H1 (cell line): Measurements from ENCODE around the gene ALK. TPM values are rescaled to one million over a fixed set of nuclear protein-coding genes. Genes with fewer than 3 reads are reported as not detected.

Source experiments
- CTCF ChIA-PET: fragments of 300-600 bp; sonication (Branson Sonifier 250); formaldehyde crosslinking; loops from one replicate; lab custom pipeline; 2021; ENCODE audit not compliant: partially characterized antibody; lab: Charles Lee
- POLR2A ChIA-PET: fragments of 300-600 bp; sonication (Branson Sonifier 250); formaldehyde crosslinking; loops from one replicate; lab custom pipeline; 2021; ENCODE audit warnings: inconsistent platforms; ENCODE audit not compliant: partially characterized antibody; lab: Charles Lee
- DNase-seq, 2 experiments: peaks; one replicate each; pipeline versions ENCODE4 v3.0.0 to v3.0.0-alpha.2; 2010 to 2022; ENCODE audit warnings: low spot score in 2 of 2, low read depth in 1 of 2, mixed read lengths in 1 of 2
- FAIRE-seq: peaks from 2 replicates; lab custom pipeline; 2011; peaks lifted over from hg19 to GRCh38; lab: Jason Lieb, UNC
- H2AFZ ChIP-seq: 2 replicates; pipeline ENCODE4 v1.8.1; 2012; ENCODE audit warnings: low read length, inconsistent platforms
- H2AK5ac ChIP-seq: 2 replicates; pipeline ENCODE4 v1.6.1; 2013; ENCODE audit warnings: low read depth, low read length
- H2BK120ac ChIP-seq: replicated peaks from 2 replicates; pipeline ENCODE3; 2013; ENCODE audit warnings: low read depth, low read length, inconsistent platforms
- H2BK12ac ChIP-seq: 2 replicates; pipeline ENCODE4 v1.6.1; 2013; ENCODE audit warnings: low read depth, low read length
- H2BK15ac ChIP-seq: 2 replicates; pipeline ENCODE4 v1.6.1; 2013; ENCODE audit warnings: low read length
- H2BK20ac ChIP-seq: 2 replicates; pipeline ENCODE4 v1.6.1; 2013; ENCODE audit warnings: low read length
- H2BK5ac ChIP-seq: 2 replicates; pipeline ENCODE4 v1.6.1; 2013; ENCODE audit warnings: low read depth, low read length
- H3K14ac ChIP-seq: 2 replicates; pipeline ENCODE4 v1.6.1; 2013; ENCODE audit warnings: inconsistent platforms; ENCODE audit not compliant: insufficient read length
- H3K18ac ChIP-seq: 2 replicates; pipeline ENCODE4 v1.6.1; 2013; ENCODE audit warnings: low read length; ENCODE audit errors: extremely low read depth
- H3K23ac ChIP-seq: 2 replicates; pipeline ENCODE4 v1.6.1; 2013; ENCODE audit warnings: inconsistent platforms; ENCODE audit not compliant: insufficient read length
- H3K23me2 ChIP-seq: 2 replicates; pipeline ENCODE4 v1.6.1; 2013; ENCODE audit warnings: low read depth, low read length
- H3K27ac ChIP-seq: 2 replicates; pipeline ENCODE4 v1.6.1; 2011; ENCODE audit warnings: low read depth, low read length, inconsistent platforms
- H3K27me3 ChIP-seq, 4 experiments: replicated peaks in 1 of 4; 1 replicate in 1 of 4; 2 replicates in 3 of 4; pipeline versions ENCODE4 v1.6.1 to v1.8.1; 2011 to 2013; ENCODE audit warnings: low read length in 3 of 4, mild to moderate bottlenecking in 3 of 4, inconsistent platforms in 2 of 4, mixed read lengths in 2 of 4, moderate library complexity in 1 of 4; ENCODE audit not compliant: control insufficient read depth in 3 of 4, insufficient read depth in 3 of 4; ENCODE audit errors: extremely low read depth in 1 of 4
- H3K36me3 ChIP-seq, 4 experiments: 2 replicates each; pipeline versions ENCODE4 v1.6.1 to v1.8.1; 2011 to 2013; ENCODE audit warnings: mild to moderate bottlenecking in 4 of 4, low read length in 3 of 4, moderate library complexity in 2 of 4, control low read depth in 1 of 4, inconsistent platforms in 1 of 4; ENCODE audit not compliant: insufficient read depth in 4 of 4, control insufficient read depth in 2 of 4
- H3K4ac ChIP-seq: replicated peaks from 2 replicates; pipeline ENCODE3; 2013; ENCODE audit warnings: low read length, low read depth, mixed read lengths, inconsistent platforms; ENCODE audit not compliant: insufficient read length
- H3K4me1 ChIP-seq, 4 experiments: replicated peaks in 1 of 4; 1 replicate in 1 of 4; 2 replicates in 3 of 4; pipeline versions ENCODE4 v1.6.1 to v1.8.1; 2011 to 2013; ENCODE audit warnings: low read length in 3 of 4, inconsistent platforms in 2 of 4, mixed read lengths in 1 of 4; ENCODE audit not compliant: insufficient read depth in 4 of 4, control insufficient read depth in 3 of 4
- H3K4me2 ChIP-seq, 2 experiments: 2 replicates each; pipeline versions ENCODE4 v1.6.1 to v1.8.1; 2011 to 2013; ENCODE audit warnings: low read depth in 2 of 2, low read length in 2 of 2, control low read depth in 1 of 2, inconsistent platforms in 1 of 2, mild to moderate bottlenecking in 1 of 2; ENCODE audit not compliant: insufficient read depth in 1 of 2
- H3K4me3 ChIP-seq, 4 experiments: fragments of 200-600, 300-600 bp in 1 of 4; sonication (generic), shearing (Covaris generic), sonication (Bioruptor Twin) in 1 of 4; 2 replicates each; pipeline versions ENCODE4 v1.5.1 to v1.8.1; 2011 to 2016; ENCODE audit warnings: low read length in 4 of 4, low read depth in 3 of 4, control low read depth in 2 of 4, inconsistent platforms in 2 of 4, mild to moderate bottlenecking in 2 of 4, mixed read lengths in 1 of 4, moderate library complexity in 1 of 4; ENCODE audit not compliant: insufficient read depth in 2 of 4; ENCODE audit errors: extremely low read depth in 1 of 4
- H3K56ac ChIP-seq: replicated peaks from 2 replicates; pipeline ENCODE3; 2013; ENCODE audit warnings: low read depth, mild to moderate bottlenecking, mixed read lengths, low read length, inconsistent platforms; ENCODE audit not compliant: insufficient read length
- H3K79me1 ChIP-seq: 2 replicates; pipeline ENCODE4 v1.6.1; 2013; ENCODE audit warnings: low read depth, low read length, control low read depth
- H3K79me2 ChIP-seq, 2 experiments: 2 replicates each; pipeline versions ENCODE4 v1.6.1 to v1.8.1; 2012 to 2013; ENCODE audit warnings: low read length in 2 of 2, mild to moderate bottlenecking in 2 of 2, inconsistent platforms in 1 of 2; ENCODE audit not compliant: insufficient read depth in 2 of 2, control insufficient read depth in 1 of 2
- H3K9ac ChIP-seq, 4 experiments: replicated peaks in 1 of 4; 1 replicate in 1 of 4; 2 replicates in 3 of 4; pipeline versions ENCODE4 v1.6.1 to v1.8.1; 2011 to 2013; ENCODE audit warnings: low read depth in 3 of 4, low read length in 3 of 4, control low read depth in 2 of 4, mild to moderate bottlenecking in 2 of 4, moderate library complexity in 2 of 4, inconsistent platforms in 1 of 4; ENCODE audit errors: extremely low read depth in 1 of 4
- H3K9me3 ChIP-seq, 2 experiments: 2 replicates each; pipeline versions ENCODE4 v1.6.1 to v1.8.1; 2012 to 2013; ENCODE audit warnings: mild to moderate bottlenecking in 2 of 2, moderate library complexity in 2 of 2, control low read depth in 1 of 2, inconsistent platforms in 1 of 2, low read depth in 1 of 2, low read length in 1 of 2, mixed read lengths in 1 of 2; ENCODE audit not compliant: insufficient read depth in 2 of 2
- H4K20me1 ChIP-seq, 2 experiments: replicated peaks in 1 of 2; 2 replicates each; pipeline versions ENCODE3 to v1.8.1; 2011 to 2013; ENCODE audit warnings: inconsistent platforms in 2 of 2, low read length in 2 of 2, mild to moderate bottlenecking in 1 of 2; ENCODE audit not compliant: insufficient read depth in 2 of 2, control insufficient read depth in 1 of 2
- H4K5ac ChIP-seq: 2 replicates; pipeline ENCODE4 v1.6.1; 2013; ENCODE audit warnings: low read length, low read depth, mixed read lengths, inconsistent platforms; ENCODE audit not compliant: insufficient read length
- H4K8ac ChIP-seq: 2 replicates; pipeline ENCODE4 v1.8.0; 2013; ENCODE audit warnings: mild to moderate bottlenecking, moderate library complexity, low read length, inconsistent platforms; ENCODE audit not compliant: insufficient read depth; ENCODE audit errors: extremely low read depth
- H4K91ac ChIP-seq: replicated peaks from 2 replicates; pipeline ENCODE3; 2013; ENCODE audit warnings: low read length, mixed read lengths, inconsistent platforms; ENCODE audit not compliant: insufficient read length
- ATF2 ChIP-seq: IDR thresholded peaks from 2 replicates; pipeline ENCODE4 v1.6.1; 2012; ENCODE audit warnings: low read length, inconsistent platforms
- CEBPB ChIP-seq: IDR thresholded peaks from 2 replicates; pipeline ENCODE4 v1.6.1; 2012; ENCODE audit warnings: low read depth, low read length
- CHD2 ChIP-seq: IDR thresholded peaks from 2 replicates; pipeline ENCODE4 v1.6.1; 2012; ENCODE audit warnings: low read length, improper control_type of control experiment
- KDM4A ChIP-seq: IDR thresholded peaks from one replicate; pipeline ENCODE4 v1.7.1; 2012; ENCODE audit warnings: low read depth, mild to moderate bottlenecking, moderate library complexity, low read length, inconsistent platforms; ENCODE audit not compliant: severe bottlenecking
- NANOG ChIP-seq: IDR thresholded peaks from 2 replicates; pipeline ENCODE4 v1.6.1; 2011; ENCODE audit warnings: low read length, low read depth, mild to moderate bottlenecking, inconsistent platforms; ENCODE audit not compliant: insufficient read depth, poor library complexity, severe bottlenecking
- SP2 ChIP-seq: IDR thresholded peaks from 2 replicates; pipeline ENCODE4 v1.6.1; 2012; ENCODE audit warnings: mild to moderate bottlenecking, low read length, inconsistent platforms
- SUZ12 ChIP-seq: fragments of 200-600 bp; sonication (generic); IDR thresholded peaks from 2 replicates; pipeline ENCODE4 v1.6.1; 2012; ENCODE audit warnings: mild to moderate bottlenecking, inconsistent platforms, low read length, moderate library complexity, mixed read lengths
- TEAD4 ChIP-seq: IDR thresholded peaks from 2 replicates; pipeline ENCODE4 v1.6.1; 2012; ENCODE audit warnings: low read depth, low read length, inconsistent platforms, mixed read lengths
- WGBS, 2 experiments: shearing (Covaris generic) in 1 of 2; methylation state at CpG; one replicate each; pipeline versions ENCODE4 v1.1.6 to v1.1.7; 2013 to 2015; ENCODE audit warnings: low lambda C conversion rate in 2 of 2, mixed read lengths in 2 of 2, inconsistent platforms in 1 of 2, low coverage in 1 of 2, missing lambda C conversion rate in 1 of 2; ENCODE audit not compliant: insufficient replicate concordance in 2 of 2, insufficient coverage in 1 of 2, insufficient read length in 1 of 2; ENCODE audit errors: extremely low coverage in 1 of 2, missing lambda C conversion rate in 1 of 2; 5-methylcytosine and 5-hydroxymethylcytosine counted together
- polyA plus RNA-seq, 7 experiments: library from polyadenylated mRNA; depleted of rRNA in 3 of 7; stranded (reverse) in 5 of 7; unstranded in 2 of 7; fragments of >200 nt in 5 of 7; fragments of 200-250 nt in 2 of 7; gene quantifications; 1 replicate in 5 of 7; 2 replicates in 1 of 7; 4 replicates in 1 of 7; pipeline versions ENCODE4 v1.2.1 to v1.2.3, GENCODE V29; 2011 to 2013; ENCODE audit warnings: missing spikeins in 2 of 7, mixed read lengths in 2 of 7
- total RNA-seq: library from RNA; stranded (reverse); fragmentation: NEBNext Ultra II Directional; extraction: Animal tissue kit (Norgen Biotek cat#: 25700); gene quantifications from 2 replicates; pipeline ENCODE4 v1.2.1, GENCODE V29; 2021

The ALK gene
- total and polyA plus RNA-seq, 2 of the 8 experiments (the other 6 are each of a cell fraction or from before 2014, with no cell fraction given): 0.02 to 0.09 TPM

GRCh38 chr2:29412197-29412925 is 509.0 kb downstream of the ALK start:
- Histone ChIP-seq H3K4me1 (no peaks in the 10 kb centered on the region), H3K4ac (no peak overlapping the region), H2BK120ac (no peak overlapping the region), H2BK12ac (no peak overlapping the region), H2AFZ (no peak overlapping the region), H3K27ac (no peak overlapping the region), H3K4me2 (no peak overlapping the region), H2BK5ac (no peak overlapping the region), H3K36me3 (no peaks in the 10 kb centered on the region), H3K9me3 (no peaks in the 10 kb centered on the region), H3K79me1 (no peaks in the 10 kb centered on the region), H3K79me2 (no peaks in the 10 kb centered on the region), H3K56ac (no peak overlapping the region), H3K14ac (no peak overlapping the region), H2BK15ac (no peak overlapping the region), H3K23ac (no peak overlapping the region), H2AK5ac (no peak overlapping the region), H4K20me1 (no peaks in the 10 kb centered on the region), H3K4me3 (no peak overlapping the region), H3K18ac (no peak overlapping the region), H3K9ac (no peak overlapping the region), H3K27me3 (no peaks in the 10 kb centered on the region), H4K91ac (no peak overlapping the region)
- CTCF ChIA-PET: interaction anchor here (0.8 to 1.5 kb wide), 3 partner anchors 13 to 83 kb away, joined by 3 read pairs; no protein-coding TSS in a partner anchor
- FAIRE-seq: no peak
- 94% methylated on average over 1 of the region's 1 CpG; no CpG with 5 or more reads in 1 of the 2 experiments for WGBS, 2 experiments
- TF ChIP-seq NANOG: no peak
- no peak for TF ChIP-seq SUZ12
- TF ChIP-seq ATF2: no peak
- no peak for TF ChIP-seq TEAD4
- no peak for TF ChIP-seq SP2
- no peak for TF ChIP-seq CEBPB
- TF ChIP-seq KDM4A: no peak
- no peak for TF ChIP-seq CHD2
- TF ChIP-seq, all 59 proteins: peak for 0
- DNase-seq: no peak
- POLR2A ChIA-PET: no interaction called here
- Histone ChIP-seq H4K8ac (no peak overlapping the region), H4K5ac (no peak overlapping the region), H2BK20ac (no peak overlapping the region), H3K23me2 (no peaks in the 10 kb centered on the region)
